HL-60/S4 treated with phorbol 12-myristate 13-acetate at 8.2 ng/mL for 4 days and 3 days (cell line): ENCODE data around the gene PNKP.
"Not testable (repeated sequence)": the region's sequence is repeated elsewhere in the genome, so short reads cannot be mapped to it uniquely, and the experiment has no call there.

Source experiments
- in situ Hi-C: fragments of 300-500 bp; cut with MboI; formaldehyde crosslinking; loops from 2 replicates; pipeline ENCODE4 v1.15.0; 2022; ENCODE audit warnings: low sequenced_read_pairs

PNKP gene

GRCh38 chr19:49824662-49825061 lies 42.7 kb downstream of the PNKP start:
- in situ Hi-C loops = no loop called here

DNA sequence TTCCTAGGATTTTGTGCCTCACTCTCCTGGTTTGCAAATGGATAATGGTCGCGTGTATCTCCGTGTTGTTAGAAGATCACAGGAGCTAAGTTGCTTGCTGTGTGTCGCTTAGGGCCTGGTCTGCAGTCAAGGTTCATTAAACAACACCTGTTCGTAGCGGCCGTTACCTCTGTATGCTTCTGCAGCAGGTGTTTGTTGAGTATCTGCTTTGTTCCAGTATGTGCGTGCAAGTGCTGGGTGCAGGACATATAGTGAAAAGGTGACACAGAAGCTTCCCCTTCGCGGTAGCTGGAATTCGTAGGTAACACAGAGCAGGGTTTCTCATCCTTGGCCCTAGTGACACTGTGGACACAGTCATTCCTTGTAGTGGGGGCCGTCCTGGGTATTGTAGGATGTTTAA lies 43.9 kb downstream of the PNKP start:
- in situ Hi-C loops = no loop called here

- in situ Hi-C loops = no loop called here
Measured at GRCh38 chr19:49820125-49820524, 47.3 kb downstream of the PNKP start.

- in situ Hi-C loops = not testable (repeated sequence)
Measured at GRCh38 chr19:49819452-49820115, 47.8 kb downstream of the PNKP start.

DNA sequence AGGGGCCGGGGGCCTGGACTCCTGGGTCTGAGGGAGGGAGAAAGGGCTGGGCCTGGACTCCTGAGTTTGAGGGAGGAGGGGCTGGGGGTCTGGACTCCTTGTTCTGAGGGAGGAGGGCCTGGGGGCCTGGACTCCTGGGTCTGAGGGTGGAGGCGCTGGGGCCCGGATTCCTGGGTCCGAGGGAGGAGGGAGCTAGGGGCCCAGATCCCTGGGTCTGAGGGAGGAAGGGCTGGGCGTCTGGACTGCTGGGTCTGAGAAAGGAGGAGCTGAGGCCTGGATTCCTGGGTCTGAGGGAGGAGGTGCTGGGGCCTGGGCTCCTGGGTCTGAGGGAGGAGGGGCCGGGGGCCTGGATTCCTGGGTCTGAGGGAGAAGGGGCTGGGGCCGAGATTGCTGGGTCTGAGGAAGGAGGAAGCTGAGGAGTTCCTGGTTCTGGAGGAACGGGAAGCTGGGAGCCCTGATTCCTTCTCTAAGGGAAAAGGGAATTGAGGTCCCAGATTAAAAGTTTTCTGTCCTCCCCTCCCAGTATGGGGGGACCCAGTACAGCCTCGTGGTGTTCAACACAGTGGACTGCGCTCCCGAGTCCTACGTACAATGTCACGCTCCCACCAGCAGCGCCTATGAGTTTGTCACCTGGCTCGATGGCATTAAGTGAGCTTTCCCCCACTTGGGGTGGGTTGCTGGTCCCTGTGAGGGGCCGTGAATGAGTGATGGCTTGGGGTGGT lies 48.6 kb downstream of the PNKP start:
- in situ Hi-C loops = no loop called here

DNA sequence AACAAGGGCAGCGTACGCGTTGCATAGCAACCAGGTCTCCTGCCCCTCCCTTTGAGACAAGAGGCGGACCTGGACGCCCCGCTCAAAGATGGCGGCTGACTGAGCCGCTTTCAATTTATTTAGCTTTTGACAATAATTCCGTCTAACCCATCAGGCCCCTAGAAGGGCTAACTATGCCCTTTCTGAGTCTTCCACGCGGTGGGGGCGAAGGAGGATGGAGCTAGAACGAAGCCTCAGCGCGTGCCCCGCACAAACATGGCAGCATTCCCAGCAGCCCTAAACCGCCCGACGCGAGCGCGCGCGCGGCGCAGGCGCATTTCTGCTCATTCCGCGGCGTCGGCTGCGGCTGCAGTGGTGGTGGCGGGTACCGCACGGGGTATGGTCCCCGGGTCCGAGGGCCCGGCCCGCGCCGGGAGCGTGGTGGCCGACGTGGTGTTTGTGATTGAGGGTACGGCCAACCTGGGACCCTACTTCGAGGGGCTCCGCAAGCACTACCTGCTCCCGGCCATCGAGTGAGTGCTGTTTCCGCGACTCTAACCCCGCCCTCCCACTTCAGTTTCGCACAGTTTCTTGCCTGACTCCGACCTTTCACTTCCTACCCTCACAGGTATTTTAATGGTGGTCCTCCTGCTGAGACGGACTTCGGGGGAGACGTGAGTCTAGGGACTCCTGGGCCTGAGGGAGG lies 49.3 kb downstream of the PNKP start, which contains the start of gene MED25:
MED25 (plus strand) TSS at position 326 of the 685 bp plus-strand sequence; CDS start at position 379, 53 bp downstream.
- in situ Hi-C loops = no loop called here

GRCh38 chr19:49816590-49816989 lies 50.8 kb downstream of the PNKP start:
- in situ Hi-C loops = no loop called here

- in situ Hi-C loops = no loop called here
Measured at GRCh38 chr19:49814010-49814409, 53.4 kb downstream of the PNKP start.

DNA sequence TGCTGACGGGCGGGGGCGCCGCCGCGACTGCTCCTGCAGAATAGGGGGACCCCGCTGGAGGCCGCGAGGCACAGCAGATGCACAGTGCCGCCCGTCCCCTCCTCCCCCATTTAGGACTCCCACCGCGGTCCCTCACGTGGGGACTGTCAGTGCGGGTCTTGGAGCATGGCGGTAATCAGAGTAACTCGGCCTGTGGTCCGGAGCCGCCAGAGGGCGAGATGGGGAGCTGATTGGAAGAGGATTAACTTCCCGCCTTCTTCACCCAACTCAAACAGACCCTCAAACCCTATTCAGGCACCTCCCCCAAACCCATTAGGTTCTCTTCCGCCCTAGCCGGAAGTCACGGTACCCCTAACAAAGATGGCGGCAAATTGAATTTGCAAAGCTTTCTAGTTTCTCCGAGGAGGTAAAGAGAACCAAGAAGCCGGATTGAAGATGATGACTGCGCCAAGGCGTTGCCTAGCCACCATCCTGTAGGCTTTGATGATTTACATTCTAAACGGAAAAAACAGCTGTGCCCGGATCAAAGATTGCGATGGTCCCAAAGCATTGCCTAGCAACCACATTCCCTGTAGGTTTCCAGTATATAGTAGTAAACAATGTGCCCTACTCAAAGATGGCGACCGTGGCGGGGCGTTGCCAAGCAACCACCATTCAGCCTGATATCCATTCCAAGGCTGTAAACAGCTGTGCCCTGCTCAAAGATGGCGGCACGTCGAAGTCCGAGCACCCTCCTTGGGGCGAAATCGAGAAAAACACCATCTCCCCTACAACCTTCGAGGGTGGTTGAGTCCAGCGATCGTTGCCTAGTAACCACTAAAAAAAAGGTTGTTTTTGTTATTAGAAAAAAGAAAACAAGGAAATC lies 54.1 kb downstream of the PNKP start, which contains the start of gene FUZ:
FUZ (minus strand) TSS at position 296 of the 865 bp plus-strand sequence; CDS start at position 110, 186 bp downstream.
- in situ Hi-C loops = no loop called here

- in situ Hi-C loops = no loop called here
Measured at GRCh38 chr19:49812452-49812996, 54.9 kb downstream of the PNKP start.

DNA sequence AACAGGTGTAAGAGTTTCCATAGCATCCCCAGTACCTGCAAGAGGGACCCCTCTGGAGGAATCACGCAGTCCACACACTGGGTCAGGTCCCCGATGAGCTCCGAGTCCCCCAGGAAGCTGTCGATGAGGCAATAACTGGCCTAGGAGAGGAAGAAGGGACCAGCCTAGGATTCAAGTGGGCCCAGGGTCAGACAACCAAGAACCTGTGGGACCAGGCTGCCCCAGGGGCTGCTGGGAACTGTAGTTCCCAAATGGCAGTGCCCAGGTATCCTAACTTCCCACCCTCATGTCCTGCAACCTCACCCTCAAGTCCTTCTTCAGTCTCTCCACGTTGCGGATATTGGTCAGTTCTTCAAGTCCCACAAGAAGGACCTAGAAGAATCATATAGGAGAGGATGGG lies 56.0 kb downstream of the PNKP start:
- in situ Hi-C loops = no loop called here
